B cell (primary cell): ENCODE results near the gene RGP1. TPM values are rescaled to one million over a fixed set of nuclear protein-coding genes. Genes with fewer than 3 reads are reported as not detected.

Experiments used
- ATAC-seq: fragments of 200-7000 bp; cut with Tn5 transposase; one replicate; pipeline ENCODE4 v1.10.0; 2021; ENCODE audit warnings: low read depth, mild to moderate bottlenecking, moderate number of reproducible peaks, moderate library complexity
- CTCF ChIA-PET: fragments of 350-600 bp; sonication (Branson Sonifier 250); formaldehyde crosslinking; loops from one replicate; lab custom pipeline; 2021; ENCODE audit warnings: antibody characterized with exemption, inconsistent platforms; lab: Charles Lee
- POLR2A ChIA-PET: fragments of 350-600 bp; sonication (Branson Sonifier 250); formaldehyde crosslinking; loops from one replicate; lab custom pipeline; 2021; ENCODE audit warnings: antibody characterized with exemption; lab: Charles Lee
- DNase-seq: peaks from one replicate; pipeline ENCODE4 v3.0.0; 2013
- H2AFZ ChIP-seq: 2 replicates; pipeline ENCODE4 v1.6.1; 2012; ENCODE audit warnings: mild to moderate bottlenecking, low read depth, low read length; ENCODE audit not compliant: insufficient read depth, poor library complexity, severe bottlenecking
- H3K27ac ChIP-seq, 2 donors: 1 replicate in 1 of 2; 2 replicates in 1 of 2; pipeline ENCODE4 v1.5.1; 2012 to 2013; ENCODE audit warnings: low read length in 2 of 2, mild to moderate bottlenecking in 2 of 2, moderate library complexity in 1 of 2
- H3K27me3 ChIP-seq, 4 experiments: fragments of 200-600 bp in 1 of 4; sonication (generic) in 1 of 4; replicated peaks in 1 of 4; 1 replicate in 2 of 4; 2 replicates in 2 of 4; pipeline versions ENCODE4 v1.6.1 to v1.7.0; 2013 to 2016; ENCODE audit warnings: low read length in 3 of 4, mild to moderate bottlenecking in 2 of 4, mixed read lengths in 1 of 4, moderate library complexity in 1 of 4; ENCODE audit not compliant: insufficient read depth in 4 of 4, control insufficient read depth in 3 of 4; ENCODE audit errors: control extremely low read depth in 1 of 4
- H3K36me3 ChIP-seq, 2 experiments: replicated peaks in 1 of 2; 1 replicate in 1 of 2; 2 replicates in 1 of 2; pipeline versions ENCODE4 v1.6.1 to v1.7.1; 2013; ENCODE audit warnings: low read length in 1 of 2; ENCODE audit not compliant: insufficient read depth in 2 of 2, control insufficient read depth in 1 of 2; ENCODE audit errors: control extremely low read depth in 1 of 2, extremely low read depth in 1 of 2
- H3K4me1 ChIP-seq, 2 donors: fragments of 200-600 bp in 1 of 2; sonication (generic) in 1 of 2; 1 replicate in 1 of 2; 2 replicates in 1 of 2; pipeline versions ENCODE4 v1.5.1 to v1.6.1; 2013 to 2017; ENCODE audit warnings: low read length in 2 of 2; ENCODE audit not compliant: control insufficient read depth in 2 of 2, insufficient read depth in 2 of 2
- H3K4me2 ChIP-seq: replicated peaks from 2 replicates; pipeline ENCODE3; 2012; ENCODE audit warnings: mild to moderate bottlenecking, low read depth, low read length; ENCODE audit not compliant: poor library complexity, severe bottlenecking
- H3K4me3 ChIP-seq, 5 experiments: fragments of 200-600 bp in 1 of 5; sonication (generic) in 1 of 5; 1 replicate in 3 of 5; 2 replicates in 2 of 5; pipeline versions ENCODE4 v1.5.1 to v1.7.0; 2011 to 2016; ENCODE audit warnings: low read length in 4 of 5, mild to moderate bottlenecking in 4 of 5, low read depth in 2 of 5, control low read depth in 1 of 5, moderate library complexity in 1 of 5; ENCODE audit not compliant: insufficient read depth in 1 of 5; ENCODE audit errors: control extremely low read depth in 1 of 5, extremely low read depth in 1 of 5
- H3K79me2 ChIP-seq: fragments of 200-600 bp; sonication (generic); one replicate; pipeline ENCODE4 v1.6.0; 2016; ENCODE audit warnings: low read length; ENCODE audit not compliant: control insufficient read depth, insufficient read depth
- H3K9ac ChIP-seq: fragments of 200-600 bp; sonication (generic); 2 replicates; pipeline ENCODE4 v1.6.1; 2017; ENCODE audit warnings: mild to moderate bottlenecking, low read length, moderate library complexity
- H3K9me3 ChIP-seq, 3 donors: one replicate each; pipeline versions ENCODE4 v1.6.1 to v1.7.1; 2013; ENCODE audit warnings: low read length in 2 of 3; ENCODE audit not compliant: control insufficient read depth in 2 of 3, insufficient read depth in 1 of 3; ENCODE audit errors: control extremely low read depth in 1 of 3
- H4K20me1 ChIP-seq: 2 replicates; pipeline ENCODE4 v1.6.0; 2012; ENCODE audit warnings: mild to moderate bottlenecking, low read length; ENCODE audit not compliant: insufficient read depth, control insufficient read depth, poor library complexity, severe bottlenecking
- H3K27ac Mint-ChIP-seq: one replicate; pipeline ENCODE4 v1.8.0; 2021; ENCODE audit warnings: mixed read lengths
- H3K27me3 Mint-ChIP-seq: one replicate; pipeline ENCODE4 v1.8.0; 2021; ENCODE audit warnings: mixed read lengths
- H3K4me1 Mint-ChIP-seq: one replicate; pipeline ENCODE4 v1.8.0; 2021; ENCODE audit warnings: mixed read lengths
- H3K4me3 Mint-ChIP-seq: one replicate; pipeline ENCODE4 v1.8.0; 2021; ENCODE audit warnings: mixed read lengths
- H3K9me3 Mint-ChIP-seq: one replicate; pipeline ENCODE4 v1.8.0; 2022; ENCODE audit warnings: mixed read lengths; ENCODE audit not compliant: insufficient read depth
- EZH2 ChIP-seq: IDR thresholded peaks from 2 replicates; pipeline ENCODE4 v1.6.1; 2012; ENCODE audit warnings: borderline replicate concordance, low read depth, mild to moderate bottlenecking, moderate library complexity, low read length; ENCODE audit not compliant: insufficient read depth, poor library complexity, severe bottlenecking
- WGBS: methylation state at CpG from one replicate; pipeline ENCODE4 v1.1.5; 2013; ENCODE audit warnings: missing lambda C conversion rate; ENCODE audit not compliant: insufficient coverage; 5-methylcytosine and 5-hydroxymethylcytosine counted together
- intact Hi-C: fragments of 100-400 bp; cut with micrococcal nuclease; formaldehyde crosslinking; loops from one replicate; pipeline ENCODE4 v1.10.0; 2022
- polyA plus RNA-seq: library from polyadenylated mRNA; depleted of rRNA; stranded (reverse); fragments of >200 nt; gene quantifications from 2 replicates; pipeline ENCODE4 v1.2.3, GENCODE V29; 2012
- total RNA-seq, 2 donors: library from RNA; stranded (reverse); fragments of 120-200 nt in 1 of 2; gene quantifications; 1 replicate in 1 of 2; 2 replicates in 1 of 2; pipeline versions ENCODE4 v1.2.3 to v1.2.4, GENCODE V29; 2013 to 2022
- TF ChIP-seq, protein P1 (sequence below): fragments of 200-600 bp; IDR thresholded peaks from one replicate; pipeline ENCODE4 v1.8.0; 2022; ENCODE audit warnings: antibody characterized with exemption, mild to moderate bottlenecking

RGP1 gene
- total and polyA plus RNA-seq, 2 donors (not counting 1 experiment from before 2014, with no cell fraction given): 17.6 to 42.3 TPM

DNA sequence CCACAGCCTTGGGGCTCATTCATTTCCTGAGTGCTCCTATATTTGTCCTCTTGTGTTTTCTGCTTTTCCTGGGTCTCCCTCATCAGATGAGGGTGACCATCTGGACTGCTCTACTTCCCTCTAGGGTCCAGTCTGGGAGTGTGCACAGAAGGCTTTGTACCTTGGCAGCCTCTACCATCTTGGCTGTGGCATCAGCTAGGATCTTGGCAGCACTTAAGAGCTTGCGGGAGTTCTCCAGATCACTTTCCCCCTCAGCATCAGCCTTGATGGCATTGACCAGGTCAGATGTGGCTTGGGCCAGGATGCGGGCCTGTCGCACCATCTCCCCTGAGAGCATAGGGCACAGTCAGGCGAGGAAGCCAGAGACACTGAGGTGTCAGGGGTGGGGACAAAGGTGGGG, 32.9 kb upstream of the RGP1 start:
- ATAC-seq: no peak

More for the DNA sequence above, 32.9 kb upstream of the RGP1 start:
- no peaks in the 10 kb centered on the region for H3K27me3 ChIP-seq
- Mint-ChIP-seq H3K4me1 (peaks cover 26% of the 10 kb centered on the region), H3K27ac (peak overlapping the region; percentile 65), H3K4me3 (no peak overlapping the region), H3K27me3 (no peaks in the 10 kb centered on the region), H3K9me3 (no peaks in the 10 kb centered on the region)
- peaks cover 40% of the 10 kb centered on the region for H3K79me2 ChIP-seq
- peaks cover 16 to 24% of the 10 kb centered on the region in 2 donors for H3K4me1 ChIP-seq
- H2AFZ ChIP-seq: no peak overlapping the region
- 64% methylated on average over 3 of the region's 4 CpGs for WGBS
- no peak overlapping the region for H3K4me3 ChIP-seq
- ChIA-PET CTCF (interaction anchor here (1.3 to 20.4 kb wide), 4 partner anchors 15 to 66 kb away, joined by 3 to 195 read pairs (median 4); partner anchors contain the start of genes CCDC107, RMRP and TPM2), POLR2A (interaction anchor here (0.7 kb wide), 2 partner anchors 31 to 40 kb away, joined by 5 to 6 read pairs; no protein-coding TSS in a partner anchor)
- DNase-seq: no peak
- peaks cover 8 to 96% of the 10 kb centered on the region in 2 experiments for H3K36me3 ChIP-seq
- no peak overlapping the region for H3K27ac ChIP-seq
- peaks cover 36% of the 10 kb centered on the region for H4K20me1 ChIP-seq
- intact Hi-C loops: no loop called here
- H3K9me3 ChIP-seq: no peaks in the 10 kb centered on the region
- TF ChIP-seq, protein P1, sequence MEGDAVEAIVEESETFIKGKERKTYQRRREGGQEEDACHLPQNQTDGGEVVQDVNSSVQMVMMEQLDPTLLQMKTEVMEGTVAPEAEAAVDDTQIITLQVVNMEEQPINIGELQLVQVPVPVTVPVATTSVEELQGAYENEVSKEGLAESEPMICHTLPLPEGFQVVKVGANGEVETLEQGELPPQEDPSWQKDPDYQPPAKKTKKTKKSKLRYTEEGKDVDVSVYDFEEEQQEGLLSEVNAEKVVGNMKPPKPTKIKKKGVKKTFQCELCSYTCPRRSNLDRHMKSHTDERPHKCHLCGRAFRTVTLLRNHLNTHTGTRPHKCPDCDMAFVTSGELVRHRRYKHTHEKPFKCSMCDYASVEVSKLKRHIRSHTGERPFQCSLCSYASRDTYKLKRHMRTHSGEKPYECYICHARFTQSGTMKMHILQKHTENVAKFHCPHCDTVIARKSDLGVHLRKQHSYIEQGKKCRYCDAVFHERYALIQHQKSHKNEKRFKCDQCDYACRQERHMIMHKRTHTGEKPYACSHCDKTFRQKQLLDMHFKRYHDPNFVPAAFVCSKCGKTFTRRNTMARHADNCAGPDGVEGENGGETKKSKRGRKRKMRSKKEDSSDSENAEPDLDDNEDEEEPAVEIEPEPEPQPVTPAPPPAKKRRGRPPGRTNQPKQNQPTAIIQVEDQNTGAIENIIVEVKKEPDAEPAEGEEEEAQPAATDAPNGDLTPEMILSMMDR: no peak
- TF ChIP-seq EZH2: no peak
- H3K4me2 ChIP-seq: no peak overlapping the region
- no peak overlapping the region for H3K9ac ChIP-seq
